ENCODE data around the gene GAS6.

The GAS6 gene

GRCh38 chr13:113811081-113811928 lies 52.6 kb downstream of the GAS6 start:
- no peak overlapping the region for H3K27ac Mint-ChIP-seq
- DNase-seq (no peak), ATAC-seq (peak; percentile 26)
- H3K4me1 Mint-ChIP-seq: peaks cover 27% of the 10 kb centered on the region
- H3K9me3 Mint-ChIP-seq: peaks cover 4 to 22% of the 10 kb centered on the region in 2 donors
- H3K4me3 Mint-ChIP-seq: no peak overlapping the region
- peaks cover 7% of the 10 kb centered on the region for H3K27me3 Mint-ChIP-seq

- H3K27ac Mint-ChIP-seq: no peak overlapping the region
- peaks cover 4 to 22% of the 10 kb centered on the region in 2 donors for H3K9me3 Mint-ChIP-seq
- no peak for DNase-seq
- H3K4me3 Mint-ChIP-seq: no peak overlapping the region
- ATAC-seq: no peak
- H3K27me3 Mint-ChIP-seq: peaks cover under 1% of the 10 kb centered on the region
- peaks cover 20% of the 10 kb centered on the region for H3K4me1 Mint-ChIP-seq
Measured at GRCh38 chr13:113810640-113811039, 53.2 kb downstream of the GAS6 start.

- Mint-ChIP-seq H3K27ac (no peak overlapping the region), H3K9me3 (peaks cover 4 to 22% of the 10 kb centered on the region in 2 donors)
Measured at GRCh38 chr13:113809934-113810333, 53.9 kb downstream of the GAS6 start.

GRCh38 chr13:113808058-113808834 lies 55.6 kb downstream of the GAS6 start:
- H3K27ac Mint-ChIP-seq: peak overlapping the region; percentile 21 to 54
- no peak overlapping the region for H3K4me3 Mint-ChIP-seq

More at GRCh38 chr13:113809934-113810333, 53.9 kb downstream of the GAS6 start:
- ATAC-seq: no peak
- no peaks in the 10 kb centered on the region for H3K27me3 Mint-ChIP-seq
- H3K4me3 Mint-ChIP-seq: no peak overlapping the region
- no peak for DNase-seq
- peaks cover 13% of the 10 kb centered on the region for H3K4me1 Mint-ChIP-seq

GRCh38 chr13:113806526-113806925 lies 57.4 kb downstream of the GAS6 start:
- Mint-ChIP-seq H3K9me3 (peaks cover 4 to 22% of the 10 kb centered on the region in 2 donors), H3K4me3 (no peak overlapping the region), H3K27me3 (no peaks in the 10 kb centered on the region), H3K27ac (no peak overlapping the region), H3K4me1 (peaks cover 11% of the 10 kb centered on the region)
- ATAC-seq: no peak
- no peak for DNase-seq

More at GRCh38 chr13:113808058-113808834, 55.6 kb downstream of the GAS6 start:
- ATAC-seq (no peak), DNase-seq (peak in 1 of 2 donors; percentile 42)
- Mint-ChIP-seq H3K9me3 (peaks cover 4 to 22% of the 10 kb centered on the region in 2 donors), H3K4me1 (peaks cover 11% of the 10 kb centered on the region), H3K27me3 (no peaks in the 10 kb centered on the region)

- Mint-ChIP-seq H3K4me3 (no peak overlapping the region), H3K4me1 (peaks cover 11% of the 10 kb centered on the region), H3K27ac (no peak overlapping the region), H3K27me3 (no peaks in the 10 kb centered on the region), H3K9me3 (peaks cover 4 to 22% of the 10 kb centered on the region in 2 donors)
- ATAC-seq (no peak), DNase-seq (no peak)
Measured at GRCh38 chr13:113806104-113806471, 57.8 kb downstream of the GAS6 start.

- H3K9me3 Mint-ChIP-seq: peaks cover 4 to 21% of the 10 kb centered on the region in 2 donors
- ATAC-seq: no peak
- DNase-seq: no peak
- no peaks in the 10 kb centered on the region for H3K27me3 Mint-ChIP-seq
- H3K4me1 Mint-ChIP-seq: peaks cover 11% of the 10 kb centered on the region
- no peak overlapping the region for H3K27ac Mint-ChIP-seq
- no peak overlapping the region for H3K4me3 Mint-ChIP-seq
Measured at GRCh38 chr13:113805431-113806103, 58.3 kb downstream of the GAS6 start.

GRCh38 chr13:113804703-113805430 lies 59.0 kb downstream of the GAS6 start:
- ATAC-seq (no peak), DNase-seq (no peak)
- no peak overlapping the region for H3K4me3 Mint-ChIP-seq
- H3K4me1 Mint-ChIP-seq: peaks cover 11% of the 10 kb centered on the region
- H3K9me3 Mint-ChIP-seq: peaks cover 4 to 15% of the 10 kb centered on the region in 2 donors
- H3K27me3 Mint-ChIP-seq: no peaks in the 10 kb centered on the region
- H3K27ac Mint-ChIP-seq: no peak overlapping the region

GRCh38 chr13:113804017-113804702 lies 59.7 kb downstream of the GAS6 start:
- H3K4me1 Mint-ChIP-seq: peaks cover 11% of the 10 kb centered on the region
- DNase-seq (no peak), ATAC-seq (no peak)
- peaks cover 4 to 15% of the 10 kb centered on the region in 2 donors for H3K9me3 Mint-ChIP-seq
- no peaks in the 10 kb centered on the region for H3K27me3 Mint-ChIP-seq
- H3K4me3 Mint-ChIP-seq: no peak overlapping the region
- no peak overlapping the region for H3K27ac Mint-ChIP-seq

GRCh38 chr13:113803409-113804016 lies 60.4 kb downstream of the GAS6 start:
- Mint-ChIP-seq H3K9me3 (peaks cover 4 to 10% of the 10 kb centered on the region in 2 donors), H3K4me3 (no peak overlapping the region), H3K4me1 (peaks cover 8% of the 10 kb centered on the region), H3K27ac (no peak overlapping the region), H3K27me3 (no peaks in the 10 kb centered on the region)
- ATAC-seq: peak; percentile 36
- DNase-seq: no peak

- no peaks in the 10 kb centered on the region for H3K27me3 Mint-ChIP-seq
- H3K4me3 Mint-ChIP-seq: no peak overlapping the region
- DNase-seq: no peak
- peaks cover 0 to 2% of the 10 kb centered on the region in 2 donors for H3K9me3 Mint-ChIP-seq
- no peak overlapping the region for H3K27ac Mint-ChIP-seq
- no peak for ATAC-seq
- H3K4me1 Mint-ChIP-seq: peaks cover under 1% of the 10 kb centered on the region
Measured at GRCh38 chr13:113802761-113803160, 61.1 kb downstream of the GAS6 start.

GRCh38 chr13:113802090-113802531 lies 61.8 kb downstream of the GAS6 start:
- no peak for ATAC-seq
- Mint-ChIP-seq H3K4me1 (no peaks in the 10 kb centered on the region), H3K27me3 (no peaks in the 10 kb centered on the region), H3K27ac (no peak overlapping the region), H3K9me3 (no peaks in the 10 kb centered on the region), H3K4me3 (no peak overlapping the region)
- DNase-seq: no peak

GRCh38 chr13:113801289-113801961 lies 62.5 kb downstream of the GAS6 start:
- Mint-ChIP-seq H3K4me1 (no peaks in the 10 kb centered on the region), H3K9me3 (no peaks in the 10 kb centered on the region), H3K27me3 (no peaks in the 10 kb centered on the region), H3K4me3 (no peak overlapping the region), H3K27ac (no peak overlapping the region)
- DNase-seq: no peak
- ATAC-seq: no peak

GRCh38 chr13:113800576-113800926 lies 63.3 kb downstream of the GAS6 start:
- H3K27me3 Mint-ChIP-seq: no peaks in the 10 kb centered on the region
- H3K4me1 Mint-ChIP-seq: no peaks in the 10 kb centered on the region
- H3K27ac Mint-ChIP-seq: no peak overlapping the region
- no peaks in the 10 kb centered on the region for H3K9me3 Mint-ChIP-seq
- ATAC-seq: no peak
- no peak for DNase-seq
- no peak overlapping the region for H3K4me3 Mint-ChIP-seq

Measured in stimulated activated naive CD8-positive, alpha-beta T cell treated with anti-CD3 and anti-CD28 coated beads, Interleukin-15, amount 100 ng/mL, for 72 hours (primary cell).